PC-9 (cell line): ENCODE data around the gene NAT14. TPM values are rescaled to one million over a fixed set of nuclear protein-coding genes. Genes with fewer than 3 reads are reported as not detected.

Experiments
- BruUV-seq: library from RNA; stranded (reverse); fragments of 400-500 nt; replicated peaks from 2 replicates; lab custom pipeline; 2021; lab: Mats Ljungman, UMichigan
- CTCF ChIA-PET: fragments of 300-600 bp; sonication (Branson Sonifier 250); formaldehyde crosslinking; loops from one replicate; lab custom pipeline; 2022; ENCODE audit warnings: antibody characterized with exemption; lab: Charles Lee
- POLR2A ChIA-PET: fragments of 300-600 bp; sonication (Branson Sonifier 250); formaldehyde crosslinking; loops from one replicate; lab custom pipeline; 2022; ENCODE audit warnings: antibody characterized with exemption; ENCODE audit not compliant: unreplicated experiment; lab: Charles Lee
- DNase-seq, 2 experiments: peaks; one replicate each; pipeline versions ENCODE4 v3.0.0 to v3.0.0-alpha.2; 2015 to 2022; ENCODE audit warnings: mixed read lengths in 1 of 2
- H2AFZ ChIP-seq: fragments of 200-600 bp; sonication (generic); 2 replicates; pipeline ENCODE4 v1.8.1; 2017; ENCODE audit warnings: antibody characterized with exemption
- H3F3A ChIP-seq: fragments of 200-600 bp; sonication (generic); 2 replicates; pipeline ENCODE4 v1.8.1; 2017; ENCODE audit warnings: antibody characterized with exemption, mild to moderate bottlenecking, low read depth; ENCODE audit not compliant: insufficient read depth
- H3K27ac ChIP-seq: fragments of 200-600 bp; sonication (generic); 2 replicates; pipeline ENCODE4 v1.6.1; 2016; ENCODE audit warnings: mixed run types
- H3K27me3 ChIP-seq: fragments of 200-600 bp; sonication (generic); 2 replicates; pipeline ENCODE4 v1.6.1; 2016; ENCODE audit warnings: low read depth, mixed run types; ENCODE audit not compliant: insufficient read depth
- H3K36me3 ChIP-seq: fragments of 200-600 bp; sonication (generic); 2 replicates; pipeline ENCODE4 v1.6.1; 2016; ENCODE audit warnings: low read depth, mixed run types
- H3K4me1 ChIP-seq: fragments of 200-600 bp; sonication (generic); replicated peaks from 2 replicates; pipeline ENCODE4 v1.6.1; 2016; ENCODE audit warnings: mixed run types; ENCODE audit not compliant: insufficient read depth
- H3K4me2 ChIP-seq: fragments of 200-600 bp; sonication (generic); 2 replicates; pipeline ENCODE4 v1.6.1; 2017; ENCODE audit warnings: mixed run types
- H3K4me3 ChIP-seq: fragments of 200-600 bp; sonication (generic); 2 replicates; pipeline ENCODE4 v1.6.1; 2016; ENCODE audit warnings: mixed run types
- H3K79me2 ChIP-seq: fragments of 200-600 bp; sonication (generic); 2 replicates; pipeline ENCODE4 v1.6.1; 2017; ENCODE audit warnings: low read depth, mixed run types
- H3K9me2 ChIP-seq: fragments of 200-600 bp; sonication (generic); 2 replicates; pipeline ENCODE4 v1.8.1; 2017; ENCODE audit warnings: mild to moderate bottlenecking; ENCODE audit not compliant: insufficient read depth
- H3K9me3 ChIP-seq: fragments of 200-600 bp; sonication (generic); 2 replicates; pipeline ENCODE4 v1.8.1; 2016; ENCODE audit warnings: low read depth; ENCODE audit not compliant: insufficient read depth
- H4K20me1 ChIP-seq: fragments of 200-600 bp; sonication (generic); 2 replicates; pipeline ENCODE4 v1.8.1; 2017; ENCODE audit not compliant: insufficient read depth
- EZH2 ChIP-seq: fragments of 200-600 bp; sonication (generic); IDR thresholded peaks from 2 replicates; pipeline ENCODE4 v1.8.0; 2017; ENCODE audit warnings: antibody characterized with exemption, low read depth
- intact Hi-C: fragments of 100-400 bp; cut with micrococcal nuclease; formaldehyde crosslinking; loops from one replicate; pipeline ENCODE4 v1.10.0; 2022; ENCODE audit not compliant: unreplicated experiment
- total RNA-seq: library from RNA; stranded (reverse); gene quantifications from 2 replicates; pipeline ENCODE4 v1.2.3, GENCODE V29; 2021
- TF ChIP-seq, protein P1 (sequence below): fragments of 200-600 bp; sonication (generic); conservative IDR thresholded peaks from 2 replicates; pipeline ENCODE4 v1.6.1; 2017; ENCODE audit warnings: mixed run types, antibody characterized with exemption, mild to moderate bottlenecking, moderate library complexity

NAT14 gene
- total RNA-seq, 1 experiment from 2014 or later: 61.6 TPM

DNA sequence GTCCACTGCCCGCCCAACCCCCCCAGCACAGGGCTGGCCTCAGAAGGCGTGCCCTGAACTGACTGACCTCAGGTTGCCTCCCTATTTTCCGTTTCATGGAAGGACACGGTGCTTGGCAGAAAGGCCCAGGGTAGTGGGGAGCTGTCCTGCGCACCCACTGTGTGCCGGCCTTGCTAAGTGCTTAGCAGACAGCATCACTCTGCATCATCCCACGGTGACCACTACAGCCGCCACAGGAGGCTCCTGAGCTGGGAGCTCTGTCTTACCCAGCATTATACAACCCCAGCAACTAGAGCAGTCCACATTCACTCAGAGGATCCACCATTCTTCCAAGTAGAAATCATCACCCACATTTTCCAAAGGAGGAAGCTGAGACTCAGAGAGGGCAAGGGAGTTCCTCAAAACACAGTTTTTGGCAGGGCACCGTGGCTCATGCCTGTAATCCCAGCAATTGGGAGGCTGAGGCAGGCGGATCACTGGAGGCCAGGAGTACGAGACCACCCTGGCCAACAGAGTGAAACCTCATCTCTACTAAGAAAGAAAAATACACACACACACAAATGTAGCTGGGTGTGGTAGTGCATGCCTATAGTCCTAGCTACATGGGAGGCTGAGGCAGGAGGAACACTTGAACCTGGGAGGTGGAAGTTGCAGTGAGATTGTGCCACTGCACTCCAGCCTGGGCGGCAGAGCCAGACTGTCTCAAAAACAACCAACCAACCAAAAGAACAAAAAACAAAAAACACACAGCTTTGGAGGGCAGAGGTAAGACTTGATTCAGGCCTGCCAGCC, 50.4 kb downstream of the NAT14 start:
- Histone ChIP-seq H2AFZ (no peak overlapping the region), H3K4me1 (peaks cover 19% of the 10 kb centered on the region), H3K9me2 (no peaks in the 10 kb centered on the region), H3K4me2 (no peak overlapping the region), H3K79me2 (no peaks in the 10 kb centered on the region), H3K9me3 (no peaks in the 10 kb centered on the region), H4K20me1 (no peaks in the 10 kb centered on the region), H3K4me3 (no peak overlapping the region), H3K27ac (no peak overlapping the region), H3F3A (peaks cover 32% of the 10 kb centered on the region), H3K27me3 (no peaks in the 10 kb centered on the region), H3K36me3 (no peaks in the 10 kb centered on the region)
- no peak for DNase-seq
- intact Hi-C loops: no loop called here
- POLR2A ChIA-PET: interaction anchor here (0.6 to 0.7 kb wide), 3 partner anchors 12 to 322 kb away, joined by 5 to 19 read pairs (median 5); no protein-coding TSS in a partner anchor
- TF ChIP-seq, protein P1, sequence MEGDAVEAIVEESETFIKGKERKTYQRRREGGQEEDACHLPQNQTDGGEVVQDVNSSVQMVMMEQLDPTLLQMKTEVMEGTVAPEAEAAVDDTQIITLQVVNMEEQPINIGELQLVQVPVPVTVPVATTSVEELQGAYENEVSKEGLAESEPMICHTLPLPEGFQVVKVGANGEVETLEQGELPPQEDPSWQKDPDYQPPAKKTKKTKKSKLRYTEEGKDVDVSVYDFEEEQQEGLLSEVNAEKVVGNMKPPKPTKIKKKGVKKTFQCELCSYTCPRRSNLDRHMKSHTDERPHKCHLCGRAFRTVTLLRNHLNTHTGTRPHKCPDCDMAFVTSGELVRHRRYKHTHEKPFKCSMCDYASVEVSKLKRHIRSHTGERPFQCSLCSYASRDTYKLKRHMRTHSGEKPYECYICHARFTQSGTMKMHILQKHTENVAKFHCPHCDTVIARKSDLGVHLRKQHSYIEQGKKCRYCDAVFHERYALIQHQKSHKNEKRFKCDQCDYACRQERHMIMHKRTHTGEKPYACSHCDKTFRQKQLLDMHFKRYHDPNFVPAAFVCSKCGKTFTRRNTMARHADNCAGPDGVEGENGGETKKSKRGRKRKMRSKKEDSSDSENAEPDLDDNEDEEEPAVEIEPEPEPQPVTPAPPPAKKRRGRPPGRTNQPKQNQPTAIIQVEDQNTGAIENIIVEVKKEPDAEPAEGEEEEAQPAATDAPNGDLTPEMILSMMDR: no peak
- TF ChIP-seq EZH2: no peak
- no TSS peak for BruUV-seq
- CTCF ChIA-PET: interaction anchor here (0.6 kb wide), 2 partner anchors 23 to 67 kb away, joined by 3 read pairs; no protein-coding TSS in a partner anchor

DNA sequence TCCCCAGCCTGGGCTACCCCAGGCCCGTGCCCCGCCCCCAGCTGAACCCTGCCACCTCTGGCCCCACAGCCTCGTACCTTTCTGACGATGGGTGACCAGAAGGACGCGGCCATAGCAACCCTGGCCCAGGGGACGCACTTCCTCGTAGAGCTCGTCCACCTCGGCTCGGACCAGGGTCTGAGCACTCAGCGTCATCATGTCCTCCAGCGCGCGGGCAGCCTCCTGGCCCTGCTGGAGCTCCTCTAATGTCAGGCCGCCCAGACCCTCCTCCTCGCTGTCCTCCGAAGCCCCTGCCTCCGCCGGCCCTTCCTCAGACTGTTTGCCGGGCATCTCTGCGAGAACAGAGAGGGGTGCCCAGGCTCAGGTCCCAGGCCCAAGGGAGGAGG, 51.0 kb downstream of the NAT14 start:
- H3K9me3 ChIP-seq: no peaks in the 10 kb centered on the region
- intact Hi-C loops: no loop called here

DNA sequence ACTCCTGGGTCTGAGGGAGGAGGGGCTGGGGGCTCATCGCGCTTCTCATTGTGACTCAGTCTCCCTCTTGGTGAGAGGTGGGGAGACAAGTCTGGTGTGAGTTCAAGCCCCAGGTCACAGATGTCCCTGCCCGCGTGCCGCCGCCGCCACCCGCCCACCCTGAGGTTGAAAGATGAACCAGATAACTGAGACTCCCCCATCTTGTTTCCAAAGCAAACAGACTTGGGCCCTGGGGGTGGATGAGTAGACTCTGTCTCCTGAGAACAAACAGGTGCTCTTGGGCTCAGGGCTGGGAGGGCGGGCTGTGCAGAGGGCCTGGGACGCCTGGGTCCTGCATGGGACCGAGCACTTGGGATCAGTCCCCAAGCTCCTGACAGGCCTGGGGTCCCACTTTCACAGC, 51.4 kb downstream of the NAT14 start:
- Histone ChIP-seq H3K9me3 (no peaks in the 10 kb centered on the region), H2AFZ (no peak overlapping the region), H3K4me3 (no peak overlapping the region), H3K27ac (no peak overlapping the region), H3K4me1 (peaks cover 19% of the 10 kb centered on the region), H4K20me1 (no peaks in the 10 kb centered on the region), H3K79me2 (no peaks in the 10 kb centered on the region), H3K36me3 (no peaks in the 10 kb centered on the region), H3F3A (peaks cover 34% of the 10 kb centered on the region), H3K4me2 (no peak overlapping the region), H3K9me2 (no peaks in the 10 kb centered on the region), H3K27me3 (no peaks in the 10 kb centered on the region)
- no peak for DNase-seq
- CTCF ChIA-PET: no interaction called here
- POLR2A ChIA-PET: no interaction called here
- intact Hi-C loops: no loop called here
- BruUV-seq: no TSS peak
- TF ChIP-seq EZH2: no peak
- TF ChIP-seq, protein P1: no peak

More for the DNA sequence above, 51.0 kb downstream of the NAT14 start:
- no peaks in the 10 kb centered on the region for H4K20me1 ChIP-seq
- ChIA-PET CTCF (interaction anchor here (0.6 kb wide), 1 partner anchor 24 kb away, joined by 3 read pairs; no protein-coding TSS in a partner anchor), POLR2A (interaction anchor here (0.7 kb wide), 1 partner anchor 11 kb away, joined by 5 read pairs; no protein-coding TSS in a partner anchor)
- no peak overlapping the region for H2AFZ ChIP-seq
- peaks cover 33% of the 10 kb centered on the region for H3F3A ChIP-seq
- H3K36me3 ChIP-seq: no peaks in the 10 kb centered on the region
- no peaks in the 10 kb centered on the region for H3K9me2 ChIP-seq
- peaks cover 19% of the 10 kb centered on the region for H3K4me1 ChIP-seq
- no peaks in the 10 kb centered on the region for H3K27me3 ChIP-seq
- no peak overlapping the region for H3K27ac ChIP-seq
- DNase-seq: no peak
- TF ChIP-seq, protein P1: no peak
- TF ChIP-seq EZH2: no peak
- BruUV-seq: no TSS peak
- H3K4me2 ChIP-seq: no peak overlapping the region
- no peaks in the 10 kb centered on the region for H3K79me2 ChIP-seq
- no peak overlapping the region for H3K4me3 ChIP-seq

Other genes with a start within 250 kb of the NAT14 start
- gene PPP6R1, start 226.2 kb upstream of the NAT14 start, total RNA-seq: 136 and 159 TPM in 2 replicates
- gene HSPBP1, start 205.1 kb upstream of the NAT14 start, total RNA-seq: 66.2 and 79.6 TPM in 2 replicates
- 6.5 and 14.4 TPM in 2 replicates for gene BRSK1, start 201.2 kb upstream of the NAT14 start, total RNA-seq
- not detected in 2 replicates for gene TMEM150B, start 159.8 kb upstream of the NAT14 start, total RNA-seq
- 71.6 and 80.7 TPM in 2 replicates for gene KMT5C, start 145.3 kb upstream of the NAT14 start, total RNA-seq
- gene COX6B2, start 130.5 kb upstream of the NAT14 start, total RNA-seq: 3.3 and 3.7 TPM in 2 replicates
- 0.11 TPM in 1 of 2 replicates, not detected in the other for gene GARIN5B, start 121.9 kb upstream of the NAT14 start, total RNA-seq
- gene IL11, start 114.7 kb upstream of the NAT14 start, total RNA-seq: 4.1 and 6.6 TPM in 2 replicates
- gene TMEM190, start 108.4 kb upstream of the NAT14 start, total RNA-seq: not detected in 2 replicates
- 40.4 and 94.5 TPM in 2 replicates for gene TMEM238, start 100.9 kb upstream of the NAT14 start, total RNA-seq
- gene RPL28, start 99.3 kb upstream of the NAT14 start, total RNA-seq: 2,433 and 2,547 TPM in 2 replicates
- 359 and 395 TPM in 2 replicates for gene UBE2S, start 77.4 kb upstream of the NAT14 start, total RNA-seq
- gene SHISA7, start 41.9 kb upstream of the NAT14 start, total RNA-seq: not detected in 2 replicates
- gene ISOC2, start 23.5 kb upstream of the NAT14 start, total RNA-seq: 92.4 and 113 TPM in 2 replicates
- 0.73 and 0.74 TPM in 2 replicates for gene C19orf85, start 20.4 kb upstream of the NAT14 start, total RNA-seq
- gene ZNF628, start 8.6 kb upstream of the NAT14 start, total RNA-seq: 17.7 and 19.3 TPM in 2 replicates
- 3.9 and 4.8 TPM in 2 replicates for gene SSC5D, start 3.2 kb downstream of the NAT14 start, total RNA-seq
- gene SBK2, start 51.9 kb downstream of the NAT14 start, total RNA-seq: 3.5 and 3.9 TPM in 2 replicates
- 41.4 and 45.0 TPM in 2 replicates for gene SBK3, start 60.4 kb downstream of the NAT14 start, total RNA-seq
- gene ZNF579, start 95.7 kb downstream of the NAT14 start, total RNA-seq: 49.0 TPM in 2 replicates
- 25.2 and 25.4 TPM in 2 replicates for gene FIZ1, start 114.3 kb downstream of the NAT14 start, total RNA-seq
- gene ZNF524, start 115.1 kb downstream of the NAT14 start, total RNA-seq: 30.0 and 37.0 TPM in 2 replicates
- 26.8 and 30.3 TPM in 2 replicates for gene ZNF865, start 120.5 kb downstream of the NAT14 start, total RNA-seq
- gene ZNF784, start 139.4 kb downstream of the NAT14 start, total RNA-seq: 5.4 and 7.7 TPM in 2 replicates
- 56.6 and 64.7 TPM in 2 replicates for gene ZNF580, start 155.8 kb downstream of the NAT14 start, total RNA-seq
- 53.5 and 81.9 TPM in 2 replicates for gene ZNF581, start 158.5 kb downstream of the NAT14 start, total RNA-seq
- 3.2 and 6.7 TPM in 2 replicates for gene CCDC106, start 163.0 kb downstream of the NAT14 start, total RNA-seq
- gene U2AF2, start 169.8 kb downstream of the NAT14 start, total RNA-seq: 252 and 323 TPM in 2 replicates
- 232 and 274 TPM in 2 replicates for gene EPN1, start 190.0 kb downstream of the NAT14 start, total RNA-seq